ENCODE results near the gene MEST.
A peak's percentile ranks its signal among the peaks of the same experiment; 100 is the strongest.

MEST gene

DNA sequence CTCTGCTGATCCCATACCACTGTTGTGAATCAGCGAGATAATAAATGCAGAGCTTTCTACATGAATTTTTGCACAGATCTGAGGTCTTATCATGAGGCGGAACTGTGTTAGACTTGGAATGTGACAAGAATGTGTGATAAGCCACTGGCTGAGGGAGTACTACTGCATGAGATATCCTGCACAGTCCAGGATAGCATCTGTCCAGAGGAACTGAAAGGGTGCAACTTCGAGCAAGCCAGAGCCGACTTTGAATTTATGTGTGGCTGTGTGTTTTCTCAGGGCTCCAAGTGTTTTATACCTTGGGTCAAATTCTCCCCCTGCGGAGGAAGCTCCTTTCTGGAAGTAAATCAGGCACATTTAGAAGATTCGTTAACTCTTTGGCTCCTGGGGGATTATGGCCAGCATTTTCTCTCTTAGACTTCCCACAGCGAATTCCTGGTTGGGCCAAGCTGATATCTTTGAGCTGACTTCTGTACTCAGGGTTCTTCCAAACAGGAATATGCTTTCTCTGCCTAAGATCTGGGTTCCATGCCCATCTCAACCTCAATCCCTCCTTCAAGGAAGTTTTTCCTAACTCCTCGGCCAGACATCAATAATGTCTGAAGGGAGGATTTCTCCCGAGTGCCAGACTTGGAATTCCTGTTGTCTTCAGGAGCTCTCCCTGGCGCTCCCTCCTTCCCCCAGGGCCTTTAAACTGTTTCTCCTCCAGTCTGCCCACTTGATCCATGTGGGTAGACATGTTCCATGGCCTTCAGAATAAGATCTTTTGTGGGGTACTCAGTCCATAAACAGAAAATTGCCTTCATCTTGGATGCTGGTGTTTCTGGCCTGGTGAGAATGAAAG is 2.5 kb upstream of the MEST start:
- no peak overlapping the region for H3K4me3 ChIP-seq (ENCODE audit: control insufficient read depth, low read depth, low read length)
- no peak for TF ChIP-seq CTCF (conservative IDR thresholded peaks at IDR 0.05; ENCODE audit: control insufficient read depth, insufficient read depth, low read depth, low read length)
- no peak for DNase-seq (ENCODE audit: low read depth)

DNA sequence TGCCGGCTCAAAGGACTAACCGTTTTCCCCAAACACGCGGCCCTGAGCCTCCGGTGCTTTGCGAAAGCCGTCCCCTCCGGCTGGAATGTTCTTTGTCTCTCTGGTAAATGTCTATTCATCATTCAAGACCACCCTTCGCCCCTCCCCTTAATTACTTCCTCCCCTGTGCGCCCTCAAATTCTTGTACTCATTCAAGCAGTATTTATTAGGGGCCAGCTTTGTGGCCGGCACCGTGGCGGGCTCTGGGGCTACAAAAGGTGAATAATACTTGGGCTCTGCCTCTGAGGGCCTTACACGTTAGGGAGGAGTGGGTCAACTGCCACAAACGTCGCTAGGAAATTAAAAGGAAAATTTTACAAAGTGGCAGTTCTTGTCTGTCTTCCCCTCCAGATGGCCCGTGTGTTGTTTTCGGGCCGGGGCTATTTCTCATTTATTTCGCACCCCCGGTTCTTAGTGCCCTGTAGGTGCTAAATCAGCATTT is 1.5 kb upstream of the MEST start:
- TF ChIP-seq CTCF (conservative IDR thresholded peaks at IDR 0.05; ENCODE audit: control insufficient read depth, insufficient read depth, low read depth, low read length), result no peak
- H3K4me3 ChIP-seq (ENCODE audit: control insufficient read depth, low read depth, low read length), result no peak overlapping the region
- no peak for DNase-seq (ENCODE audit: low read depth)

GRCh38 chr7:130490888-130491804 is 739 bp upstream of the MEST start:
- no peak for TF ChIP-seq CTCF (conservative IDR thresholded peaks at IDR 0.05; ENCODE audit: control insufficient read depth, insufficient read depth, low read depth, low read length)
- no peak for DNase-seq (ENCODE audit: low read depth)
- peak overlapping the region; percentile 13 for H3K4me3 ChIP-seq (ENCODE audit: control insufficient read depth, low read depth, low read length)

- no peak for TF ChIP-seq CTCF (conservative IDR thresholded peaks at IDR 0.05; ENCODE audit: control insufficient read depth, insufficient read depth, low read depth, low read length)
- no peak for DNase-seq (ENCODE audit: low read depth)
- peak overlapping the region; percentile 10 for H3K4me3 ChIP-seq (ENCODE audit: control insufficient read depth, low read depth, low read length)
Observed at GRCh38 chr7:130492523-130493274, 814 bp downstream of the MEST start.

- peak; percentile 40 for DNase-seq (ENCODE audit: low read depth)
- no peak for TF ChIP-seq CTCF (conservative IDR thresholded peaks at IDR 0.05; ENCODE audit: control insufficient read depth, insufficient read depth, low read depth, low read length)
- H3K4me3 ChIP-seq (ENCODE audit: control insufficient read depth, low read depth, low read length), result no peak overlapping the region
Observed at GRCh38 chr7:130493275-130493873, 1.5 kb downstream of the MEST start.

- DNase-seq (ENCODE audit: low read depth), result no peak
- no peak for TF ChIP-seq CTCF (conservative IDR thresholded peaks at IDR 0.05; ENCODE audit: control insufficient read depth, insufficient read depth, low read depth, low read length)
Observed at GRCh38 chr7:130494431-130494858, 2.6 kb downstream of the MEST start.

More at GRCh38 chr7:130494431-130494858, 2.6 kb downstream of the MEST start:
- H3K4me3 ChIP-seq (ENCODE audit: control insufficient read depth, low read depth, low read length), result no peak overlapping the region
